Lower lobe of right lung (tissue), 2 donors: ENCODE measurements around the gene SERPINI1. TPM values are rescaled to one million over a fixed set of nuclear protein-coding genes. Genes with fewer than 3 reads are reported as not detected.

Source experiments
- ATAC-seq, 2 donors: fragments of 200-7000 bp; cut with Tn5 transposase; one replicate each; pipeline ENCODE4 v1.9.1; 2020 to 2022; ENCODE audit warnings: mild to moderate bottlenecking in 2 of 2, moderate library complexity in 2 of 2
- DNase-seq: peaks from one replicate; pipeline ENCODE4 v3.0.0-alpha.2; 2020
- H3K27ac ChIP-seq: fragments of 200-600 bp; one replicate; pipeline ENCODE4 v1.8.0; 2022
- H3K27me3 ChIP-seq: fragments of 200-600 bp; one replicate; pipeline ENCODE4 v1.8.0; 2022; ENCODE audit warnings: low read depth
- H3K36me3 ChIP-seq: fragments of 200-600 bp; one replicate; pipeline ENCODE4 v1.8.0; 2022; ENCODE audit warnings: mild to moderate bottlenecking
- H3K4me1 ChIP-seq: fragments of 200-600 bp; one replicate; pipeline ENCODE4 v1.8.0; 2022
- H3K4me3 ChIP-seq: fragments of 200-600 bp; one replicate; pipeline ENCODE4 v1.8.0; 2022; ENCODE audit warnings: mild to moderate bottlenecking
- H3K9me3 ChIP-seq: fragments of 200-600 bp; one replicate; pipeline ENCODE4 v1.8.0; 2022
- intact Hi-C: fragments of 100-400 bp; cut with DNase I; formaldehyde crosslinking; loops from one replicate; pipeline ENCODE4 v1.11.0; 2022
- total RNA-seq: library from RNA; stranded (reverse); fragmentation: NEBNext Ultra II Directional; extraction: Animal tissue kit (Norgen Biotek cat#: 25700); gene quantifications from one replicate; pipeline ENCODE4 v1.2.1, GENCODE V29; 2021
- TF ChIP-seq, protein P1 (sequence below): fragments of 200-600 bp; IDR thresholded peaks from one replicate; pipeline ENCODE4 v1.8.0; 2022; ENCODE audit warnings: antibody characterized with exemption, mild to moderate bottlenecking
- donor health status: DM: no; HTN: yes; CAD: no; lungs with severe emphysema.

Gene SERPINI1
- total RNA-seq, 1 donor from 2014 or later: 6.7 TPM

DNA sequence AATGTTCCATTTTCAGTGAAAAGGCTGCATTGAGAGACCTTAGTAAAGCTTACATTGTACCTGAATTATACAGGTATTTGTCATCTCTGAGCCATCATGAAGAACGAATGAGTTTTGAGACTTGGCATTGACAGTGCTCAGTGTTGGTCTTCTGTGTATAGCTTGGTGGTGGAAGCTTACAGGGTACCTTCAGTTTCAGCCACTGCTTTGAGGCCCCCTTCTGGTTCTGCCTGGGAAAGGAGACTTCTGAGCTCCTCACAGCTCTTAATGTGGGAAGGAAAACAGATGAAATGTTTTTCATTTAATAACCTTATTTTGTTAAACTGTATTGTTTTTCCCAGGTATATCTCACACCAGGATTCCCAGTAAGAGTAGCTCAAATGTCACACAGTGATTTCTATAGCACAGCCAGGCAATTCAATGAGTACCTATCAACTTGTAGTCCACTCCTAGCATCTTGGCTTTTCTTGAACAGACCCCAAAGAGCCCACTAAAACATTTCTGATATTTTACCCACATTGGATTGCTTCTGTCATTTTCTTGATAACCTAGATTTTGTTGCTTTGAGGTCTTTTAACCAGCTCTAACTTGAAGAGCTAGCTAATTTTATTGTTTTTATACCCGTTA is 5.6 kb downstream of the SERPINI1 start:
- TF ChIP-seq, protein P1, sequence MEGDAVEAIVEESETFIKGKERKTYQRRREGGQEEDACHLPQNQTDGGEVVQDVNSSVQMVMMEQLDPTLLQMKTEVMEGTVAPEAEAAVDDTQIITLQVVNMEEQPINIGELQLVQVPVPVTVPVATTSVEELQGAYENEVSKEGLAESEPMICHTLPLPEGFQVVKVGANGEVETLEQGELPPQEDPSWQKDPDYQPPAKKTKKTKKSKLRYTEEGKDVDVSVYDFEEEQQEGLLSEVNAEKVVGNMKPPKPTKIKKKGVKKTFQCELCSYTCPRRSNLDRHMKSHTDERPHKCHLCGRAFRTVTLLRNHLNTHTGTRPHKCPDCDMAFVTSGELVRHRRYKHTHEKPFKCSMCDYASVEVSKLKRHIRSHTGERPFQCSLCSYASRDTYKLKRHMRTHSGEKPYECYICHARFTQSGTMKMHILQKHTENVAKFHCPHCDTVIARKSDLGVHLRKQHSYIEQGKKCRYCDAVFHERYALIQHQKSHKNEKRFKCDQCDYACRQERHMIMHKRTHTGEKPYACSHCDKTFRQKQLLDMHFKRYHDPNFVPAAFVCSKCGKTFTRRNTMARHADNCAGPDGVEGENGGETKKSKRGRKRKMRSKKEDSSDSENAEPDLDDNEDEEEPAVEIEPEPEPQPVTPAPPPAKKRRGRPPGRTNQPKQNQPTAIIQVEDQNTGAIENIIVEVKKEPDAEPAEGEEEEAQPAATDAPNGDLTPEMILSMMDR: peak; percentile 13
- Histone ChIP-seq H3K36me3 (no peaks in the 10 kb centered on the region), H3K4me1 (no peaks in the 10 kb centered on the region), H3K9me3 (no peaks in the 10 kb centered on the region), H3K27me3 (no peaks in the 10 kb centered on the region), H3K4me3 (no peak overlapping the region), H3K27ac (no peak overlapping the region)
- DNase-seq: no peak
- no peak for ATAC-seq
- intact Hi-C loops: no loop called here

- intact Hi-C loops: no loop called here
- Histone ChIP-seq H3K36me3 (no peaks in the 10 kb centered on the region), H3K4me3 (no peak overlapping the region), H3K27me3 (no peaks in the 10 kb centered on the region), H3K4me1 (no peaks in the 10 kb centered on the region), H3K9me3 (no peaks in the 10 kb centered on the region), H3K27ac (no peak overlapping the region)
- ATAC-seq: no peak
- TF ChIP-seq, protein P1: no peak
- no peak for DNase-seq
Observed at GRCh38 chr3:167742338-167742737, 6.8 kb downstream of the SERPINI1 start.

DNA sequence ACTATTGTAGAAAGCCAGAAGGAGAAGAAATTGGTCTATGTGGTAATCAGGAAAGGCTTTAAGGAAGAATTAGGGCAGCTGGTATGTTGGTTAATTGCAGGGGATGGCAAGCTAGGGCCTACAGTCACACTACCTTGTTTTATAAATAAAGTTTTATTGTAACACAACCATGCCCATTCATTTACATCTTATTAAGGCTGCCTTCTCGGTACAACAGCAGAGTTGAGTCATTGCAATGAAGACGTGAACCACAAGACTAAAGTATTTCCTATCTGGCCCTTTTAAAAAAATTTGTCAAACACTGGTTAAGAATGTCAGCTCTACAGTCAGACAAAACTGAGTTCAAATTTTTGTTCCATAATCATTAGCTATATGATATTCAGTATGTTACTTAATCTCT is 8.3 kb downstream of the SERPINI1 start:
- no peaks in the 10 kb centered on the region for H3K9me3 ChIP-seq
- no peak overlapping the region for H3K4me3 ChIP-seq
- no peaks in the 10 kb centered on the region for H3K4me1 ChIP-seq
- H3K27me3 ChIP-seq: no peaks in the 10 kb centered on the region
- H3K27ac ChIP-seq: no peak overlapping the region
- DNase-seq (no peak), ATAC-seq (no peak)
- TF ChIP-seq, protein P1: no peak
- H3K36me3 ChIP-seq: no peaks in the 10 kb centered on the region
- intact Hi-C loops: no loop called here

DNA sequence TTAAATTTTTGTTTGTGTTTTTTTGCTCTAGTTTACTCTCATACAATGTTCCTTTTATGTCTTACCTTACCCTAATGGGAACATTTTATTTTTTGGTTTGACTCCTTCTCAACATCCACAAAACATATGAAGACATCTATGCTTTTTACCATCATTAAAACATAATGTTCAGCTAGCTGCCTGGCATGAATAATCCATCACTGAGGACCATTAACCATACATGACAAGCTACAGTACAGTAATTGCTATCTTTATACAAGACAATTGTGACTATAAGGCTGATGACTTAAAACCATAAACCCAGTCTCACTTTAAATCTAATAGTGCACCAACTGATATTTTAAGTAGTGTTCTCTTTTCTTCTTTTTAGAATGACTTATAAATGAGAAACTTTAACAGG is 13.7 kb downstream of the SERPINI1 start:
- H3K36me3 ChIP-seq: no peaks in the 10 kb centered on the region
- no peak for ATAC-seq
- intact Hi-C loops: no loop called here

DNA sequence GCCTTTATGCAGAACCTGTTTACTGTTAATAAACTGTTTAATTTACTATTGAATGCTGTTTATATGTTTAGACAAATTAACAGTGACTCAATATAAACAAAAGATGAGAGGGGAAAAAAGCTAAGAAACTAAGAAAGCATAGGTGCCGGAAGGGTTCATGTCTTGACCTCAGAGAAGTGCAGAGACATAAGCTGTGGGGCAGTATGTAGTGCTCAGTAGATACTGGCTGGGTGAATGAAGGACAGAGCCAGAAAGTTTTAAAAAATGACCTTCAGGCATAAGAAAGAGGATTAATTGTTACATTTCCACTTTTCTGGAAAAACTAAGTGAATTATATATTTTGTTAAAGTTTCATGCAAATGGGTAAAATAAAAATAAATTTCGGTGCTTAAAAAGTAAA is 14.2 kb downstream of the SERPINI1 start:
- TF ChIP-seq, protein P1: no peak
- intact Hi-C loops: no loop called here
- Histone ChIP-seq H3K4me3 (no peak overlapping the region), H3K36me3 (no peaks in the 10 kb centered on the region), H3K27me3 (no peaks in the 10 kb centered on the region), H3K4me1 (peaks cover 13% of the 10 kb centered on the region), H3K27ac (no peak overlapping the region), H3K9me3 (no peaks in the 10 kb centered on the region)
- no peak for ATAC-seq
- no peak for DNase-seq

More for the DNA sequence above, 13.7 kb downstream of the SERPINI1 start:
- TF ChIP-seq, protein P1: no peak
- H3K4me1 ChIP-seq: peaks cover 13% of the 10 kb centered on the region
- H3K4me3 ChIP-seq: no peak overlapping the region
- H3K27me3 ChIP-seq: no peaks in the 10 kb centered on the region
- DNase-seq: no peak
- H3K9me3 ChIP-seq: no peaks in the 10 kb centered on the region
- H3K27ac ChIP-seq: no peak overlapping the region
